NCI-H446 treated with DMSO at 0.1 percent for 48 hours (cell line): ENCODE results near the gene TNS3.

Experiments
- DNase-seq: peaks from one replicate; lab custom pipeline; 2025; lab: John Stamatoyannopoulos, UW

The TNS3 gene

DNA sequence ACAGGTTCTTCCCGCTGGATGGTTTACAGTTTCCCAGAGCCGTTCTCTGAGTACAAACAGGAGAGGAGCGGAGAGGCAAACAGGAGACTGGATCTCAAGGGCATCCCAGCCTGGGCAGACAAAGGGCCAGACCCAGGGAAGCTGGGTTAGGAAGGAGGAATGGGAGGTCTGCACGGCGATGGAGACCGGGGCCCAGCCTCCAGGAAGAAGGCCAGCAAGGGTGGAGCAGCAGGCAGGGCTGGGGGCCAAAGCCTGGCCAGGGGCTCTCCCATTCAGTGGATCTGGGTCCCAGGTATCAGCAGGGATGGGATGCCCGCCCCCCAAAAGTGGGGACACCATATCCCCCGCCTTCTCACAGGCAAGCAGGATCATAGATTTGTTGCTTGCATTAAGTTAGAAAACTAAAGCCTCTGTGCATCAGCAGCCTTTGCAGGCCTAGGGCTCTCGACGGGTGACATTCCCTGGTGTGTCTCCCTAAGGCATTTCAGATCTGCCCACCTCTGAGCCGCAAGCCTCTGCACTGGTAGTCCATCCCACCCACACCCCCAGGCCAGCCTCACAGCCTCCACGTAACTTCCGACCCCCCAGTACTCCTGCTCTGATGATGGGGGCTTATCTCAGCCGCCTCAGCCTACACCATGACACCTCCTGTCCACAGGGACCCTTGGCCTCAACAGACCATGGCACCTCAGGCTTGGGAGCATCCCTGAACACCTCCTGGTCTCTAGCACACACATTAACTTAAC lies 59.9 kb downstream of the TNS3 start:
- no peak for DNase-seq

GRCh38 chr7:47521011-47521795 lies 60.7 kb downstream of the TNS3 start:
- DNase-seq, result no peak

DNA sequence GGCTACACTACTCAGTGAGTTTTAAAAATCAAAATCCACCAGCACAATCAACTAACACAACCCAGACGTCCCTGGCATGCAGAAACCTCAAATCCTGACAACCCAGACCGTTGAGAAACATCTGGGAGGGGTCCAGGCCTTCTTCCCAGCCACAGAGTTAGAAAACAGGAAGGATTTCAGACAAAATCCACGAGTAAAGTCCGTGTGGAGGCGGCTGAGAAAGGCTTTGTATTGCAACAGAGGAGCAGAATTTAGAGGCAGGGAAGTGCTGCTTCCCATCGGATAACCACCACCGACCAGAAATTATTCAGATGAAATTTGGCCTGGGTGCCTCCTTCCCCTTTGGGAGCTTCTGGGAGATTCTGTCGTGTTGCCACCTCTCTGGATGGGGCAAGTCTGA lies 61.5 kb downstream of the TNS3 start:
- no peak for DNase-seq

- DNase-seq, result no peak
Observed at GRCh38 chr7:47518827-47519226, 63.1 kb downstream of the TNS3 start.

GRCh38 chr7:47517821-47518480 lies 64.0 kb downstream of the TNS3 start:
- no peak for DNase-seq

- DNase-seq, result no peak
Observed at GRCh38 chr7:47516985-47517600, 64.8 kb downstream of the TNS3 start.

- no peak for DNase-seq
Observed at GRCh38 chr7:47516386-47516785, 65.5 kb downstream of the TNS3 start.

- DNase-seq, result no peak
Observed at GRCh38 chr7:47515305-47515834, 66.5 kb downstream of the TNS3 start.

DNA sequence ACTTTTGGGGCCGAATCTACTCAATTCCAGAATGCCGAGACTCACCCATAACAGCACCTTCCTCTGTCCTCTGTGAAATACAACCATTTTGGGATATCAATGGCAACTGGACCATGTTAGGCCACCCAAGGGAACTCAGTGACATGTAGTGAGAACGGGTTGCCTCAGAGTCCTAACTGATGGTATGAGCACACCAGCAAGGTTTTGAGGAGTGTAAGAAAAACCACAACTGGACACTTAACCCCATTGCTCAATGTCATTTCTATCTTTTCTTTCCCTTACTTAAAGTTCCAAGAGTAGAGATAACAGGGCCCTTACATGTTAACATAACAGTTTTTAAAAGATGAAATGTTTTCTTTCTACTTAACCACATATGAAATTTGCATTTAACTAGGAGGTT lies 67.1 kb downstream of the TNS3 start:
- no peak for DNase-seq

DNA sequence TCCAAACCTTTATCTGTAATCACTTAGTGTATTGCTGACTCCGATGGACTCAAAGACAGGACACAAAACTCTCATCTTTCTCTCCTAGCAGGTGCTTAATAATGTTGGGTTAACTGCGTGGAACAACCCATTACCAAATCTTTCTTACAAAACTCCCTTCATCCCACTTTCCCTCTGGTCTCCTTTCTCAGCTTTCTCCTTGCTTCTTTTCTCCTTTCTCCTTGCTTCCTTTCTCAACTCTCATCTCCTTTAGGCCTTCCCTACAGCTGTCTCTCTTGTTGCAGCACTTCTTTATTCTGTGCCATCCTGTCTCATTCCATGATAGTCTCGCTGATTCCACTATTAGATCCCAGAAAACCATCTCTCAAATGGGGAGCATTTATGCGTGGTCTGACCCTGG lies 67.5 kb downstream of the TNS3 start:
- no peak for DNase-seq

DNA sequence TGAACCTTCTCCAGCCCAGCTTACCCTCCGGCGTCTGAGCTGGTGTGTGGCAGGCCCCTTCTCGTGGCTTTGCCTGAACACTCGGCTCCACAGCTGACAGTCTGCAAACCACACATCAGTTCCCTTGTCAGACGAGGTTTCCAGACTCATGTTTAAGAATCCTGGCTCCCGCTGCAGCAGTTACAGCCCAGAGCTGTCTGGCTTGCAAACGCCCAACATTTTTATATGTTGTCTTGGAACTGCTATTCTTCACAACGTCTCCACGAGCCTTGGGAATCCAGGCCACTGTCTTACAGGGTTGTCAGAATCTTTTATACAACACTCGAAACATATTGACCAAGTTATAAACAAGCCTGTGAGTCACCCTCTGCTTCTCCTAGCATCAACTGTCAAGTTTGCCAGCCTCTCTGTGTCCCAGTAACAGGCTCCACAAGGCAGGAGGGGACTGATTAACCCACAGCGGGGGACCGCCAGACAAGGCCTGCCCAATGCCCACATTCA lies 68.1 kb downstream of the TNS3 start:
- DNase-seq, result no peak

DNA sequence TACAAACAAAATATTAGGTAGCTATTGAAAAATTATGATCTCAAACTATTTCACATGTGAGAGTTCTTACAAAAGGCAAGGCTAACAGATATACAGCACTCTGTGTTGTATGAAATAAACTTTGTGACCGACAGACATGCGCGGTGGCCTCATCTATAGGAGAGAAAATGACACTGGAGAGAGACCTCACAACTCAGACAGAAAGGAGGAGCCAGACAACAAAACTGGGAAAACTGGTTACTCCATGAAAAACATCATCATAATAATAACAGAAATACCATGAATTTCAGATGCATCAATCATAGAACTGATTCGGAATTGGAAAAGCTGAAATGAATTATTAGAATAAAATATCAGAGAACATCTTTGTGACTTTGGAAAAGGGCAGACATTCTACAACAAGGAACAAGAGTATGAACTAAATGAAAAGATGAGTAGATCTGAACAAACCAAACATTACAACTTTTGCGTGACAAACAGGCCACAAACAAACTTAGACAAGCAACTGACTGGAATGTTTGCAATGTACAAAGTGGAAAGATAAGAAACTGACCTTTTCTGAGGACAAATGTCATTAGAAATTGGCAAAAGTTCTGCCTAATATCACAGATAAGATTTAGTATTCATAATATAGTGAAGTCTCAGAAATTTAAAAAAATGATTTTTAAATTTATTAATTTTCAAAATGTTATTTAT lies 69.3 kb downstream of the TNS3 start:
- DNase-seq, result no peak

DNA sequence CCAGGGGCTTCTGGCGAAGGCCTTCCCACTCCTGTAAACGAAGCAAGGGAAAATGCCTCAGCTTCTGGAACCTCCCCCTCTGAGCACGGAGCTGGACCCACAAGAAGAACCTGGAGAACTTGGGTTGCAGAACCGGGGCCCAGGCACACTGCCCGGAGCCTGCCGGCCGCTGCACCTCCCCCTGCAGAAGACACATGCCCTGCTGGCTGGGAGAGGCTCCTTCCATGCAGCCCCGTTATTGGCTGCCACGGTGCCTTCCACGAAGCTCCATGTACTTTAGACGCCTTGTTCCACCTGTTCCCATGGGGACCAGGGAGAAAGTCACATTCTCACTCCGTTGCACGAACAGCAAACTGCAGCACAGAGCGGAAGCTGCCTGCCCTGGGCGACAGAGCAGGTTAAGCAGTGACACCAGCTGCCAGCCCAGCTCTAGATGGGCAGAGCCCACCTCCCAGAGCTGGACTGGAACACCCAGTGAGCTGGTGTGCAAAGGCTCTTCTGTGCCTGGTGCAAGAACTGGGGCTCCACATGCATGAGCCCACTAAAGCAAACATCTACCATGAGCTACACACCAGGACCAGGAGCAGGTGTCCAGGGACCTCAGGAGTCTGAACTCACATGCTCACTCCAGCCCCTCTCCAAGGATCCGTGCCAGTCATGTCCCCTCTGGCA lies 70.1 kb downstream of the TNS3 start:
- no peak for DNase-seq

GRCh38 chr7:47510786-47511185 lies 71.1 kb downstream of the TNS3 start:
- no peak for DNase-seq

GRCh38 chr7:47510192-47510591 lies 71.7 kb downstream of the TNS3 start:
- DNase-seq, result no peak

- DNase-seq, result no peak
Observed at GRCh38 chr7:47509571-47509970, 72.3 kb downstream of the TNS3 start.

- DNase-seq, result no peak
Observed at GRCh38 chr7:47508389-47509380, 73.2 kb downstream of the TNS3 start.

DNA sequence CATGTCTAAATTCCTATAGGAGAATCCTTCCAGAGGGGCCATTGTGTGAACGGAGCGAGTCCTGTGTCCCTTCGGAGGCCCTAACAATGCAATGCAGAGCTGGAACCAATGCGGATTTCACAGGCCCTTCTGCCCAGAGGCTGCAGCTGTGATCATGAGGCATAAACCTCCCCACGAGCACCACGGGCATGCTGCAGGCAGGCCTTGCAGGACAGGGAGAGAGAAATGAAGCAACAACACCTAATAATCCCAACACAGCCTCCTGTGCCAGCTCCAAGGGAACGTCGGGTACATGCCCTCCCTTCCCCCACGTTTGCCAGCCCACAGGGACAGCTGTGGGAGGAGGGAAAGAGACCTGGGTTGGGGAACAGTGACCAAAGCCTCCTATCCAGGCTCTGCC lies 74.4 kb downstream of the TNS3 start:
- no peak for DNase-seq
